GM21381 (cell line): ENCODE data around the gene CGREF1.
"Not testable (repeated sequence)": the region's sequence is repeated elsewhere in the genome, so short reads cannot be mapped to it uniquely, and the experiment has no call there.

Source experiments
- ATAC-seq: cut with Tn5 transposase; IDR thresholded peaks from one replicate; pipeline ENCODE4 v1.9.1; 2021; ENCODE audit warnings: mild to moderate bottlenecking, moderate library complexity; ENCODE audit not compliant: unreplicated experiment

CGREF1 gene

GRCh38 chr2:27115519-27115918 lies 3.4 kb downstream of the CGREF1 start:
- ATAC-seq = no peak

- not testable (repeated sequence) for ATAC-seq
These were observed 7.4 kb downstream of the CGREF1 start for GRCh38 chr2:27111392-27112078.

GRCh38 chr2:27110603-27111352 lies 8.2 kb downstream of the CGREF1 start:
- ATAC-seq = not testable (repeated sequence)

- ATAC-seq = no peak
These were observed 9.8 kb downstream of the CGREF1 start for GRCh38 chr2:27109083-27109482.

GRCh38 chr2:27108221-27108620 lies 10.7 kb downstream of the CGREF1 start:
- no peak for ATAC-seq

- ATAC-seq = no peak
These were observed 12.9 kb downstream of the CGREF1 start for GRCh38 chr2:27105981-27106380.

- ATAC-seq = no peak
These were observed 16.6 kb downstream of the CGREF1 start for GRCh38 chr2:27102329-27102728.

- ATAC-seq = no peak
These were observed 18.9 kb downstream of the CGREF1 start for GRCh38 chr2:27100036-27100435.

GRCh38 chr2:27099334-27099955 lies 19.5 kb downstream of the CGREF1 start:
- ATAC-seq = no peak

GRCh38 chr2:27097341-27097740 lies 21.6 kb downstream of the CGREF1 start:
- no peak for ATAC-seq

GRCh38 chr2:27096748-27097297 lies 22.1 kb downstream of the CGREF1 start:
- ATAC-seq = no peak

GRCh38 chr2:27095745-27096651 lies 22.9 kb downstream of the CGREF1 start:
- no peak for ATAC-seq

GRCh38 chr2:27095427-27095744 lies 23.5 kb downstream of the CGREF1 start:
- ATAC-seq = no peak

- ATAC-seq = no peak
These were observed 24.5 kb downstream of the CGREF1 start for GRCh38 chr2:27094353-27094984.

GRCh38 chr2:27093430-27094352 lies 25.2 kb downstream of the CGREF1 start:
- ATAC-seq = no peak

- ATAC-seq = no peak
These were observed 26.1 kb downstream of the CGREF1 start for GRCh38 chr2:27092696-27093429.

GRCh38 chr2:27091746-27092695 lies 26.9 kb downstream of the CGREF1 start:
- ATAC-seq = no peak
